A673 (cell line): ENCODE data around the gene MAN1C1.

ENCODE experiments used
- EZH2 ChIP-seq: fragments of 200-600 bp; sonication (generic); IDR thresholded peaks from 2 replicates; pipeline ENCODE4 v1.6.1; 2017; ENCODE audit warnings: borderline replicate concordance, low read depth, mild to moderate bottlenecking, mixed read lengths, antibody characterized with exemption, low read length; ENCODE audit not compliant: poor library complexity, severe bottlenecking
- TF ChIP-seq, protein P1 (sequence below): fragments of 300-800, 200-600 bp; sonication (generic); conservative IDR thresholded peaks from 2 replicates; pipeline ENCODE4 v1.5.1; 2017; ENCODE audit warnings: low read depth, mild to moderate bottlenecking, antibody characterized with exemption, low read length, moderate library complexity, mixed read lengths

DNA sequence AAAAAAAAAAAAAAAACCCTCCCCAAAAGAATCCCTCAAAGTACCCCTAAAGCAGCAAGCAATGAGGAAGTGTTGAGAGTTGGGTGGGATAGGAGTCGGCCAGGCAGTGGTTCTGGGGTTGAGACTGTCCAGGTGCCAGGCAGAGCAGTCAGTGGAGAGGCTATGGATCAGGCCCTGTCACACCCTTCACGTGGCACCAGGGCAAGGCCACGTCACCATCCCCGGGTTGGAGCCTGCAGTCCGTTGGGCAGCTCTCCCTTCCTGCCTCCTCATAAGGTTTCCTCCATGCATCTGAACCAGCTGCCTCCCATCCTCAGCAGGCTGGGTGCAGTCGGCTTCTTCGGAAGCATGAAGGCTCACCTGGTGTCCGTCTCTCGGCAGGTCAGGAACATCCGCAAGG lies 146.9 kb downstream of the MAN1C1 start:
- TF ChIP-seq, protein P1, sequence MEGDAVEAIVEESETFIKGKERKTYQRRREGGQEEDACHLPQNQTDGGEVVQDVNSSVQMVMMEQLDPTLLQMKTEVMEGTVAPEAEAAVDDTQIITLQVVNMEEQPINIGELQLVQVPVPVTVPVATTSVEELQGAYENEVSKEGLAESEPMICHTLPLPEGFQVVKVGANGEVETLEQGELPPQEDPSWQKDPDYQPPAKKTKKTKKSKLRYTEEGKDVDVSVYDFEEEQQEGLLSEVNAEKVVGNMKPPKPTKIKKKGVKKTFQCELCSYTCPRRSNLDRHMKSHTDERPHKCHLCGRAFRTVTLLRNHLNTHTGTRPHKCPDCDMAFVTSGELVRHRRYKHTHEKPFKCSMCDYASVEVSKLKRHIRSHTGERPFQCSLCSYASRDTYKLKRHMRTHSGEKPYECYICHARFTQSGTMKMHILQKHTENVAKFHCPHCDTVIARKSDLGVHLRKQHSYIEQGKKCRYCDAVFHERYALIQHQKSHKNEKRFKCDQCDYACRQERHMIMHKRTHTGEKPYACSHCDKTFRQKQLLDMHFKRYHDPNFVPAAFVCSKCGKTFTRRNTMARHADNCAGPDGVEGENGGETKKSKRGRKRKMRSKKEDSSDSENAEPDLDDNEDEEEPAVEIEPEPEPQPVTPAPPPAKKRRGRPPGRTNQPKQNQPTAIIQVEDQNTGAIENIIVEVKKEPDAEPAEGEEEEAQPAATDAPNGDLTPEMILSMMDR, result no peak
- TF ChIP-seq EZH2, result no peak
